Measurements from ENCODE around the gene CBR4. TPM values are rescaled to one million over a fixed set of nuclear protein-coding genes. Genes with fewer than 3 reads are reported as not detected.
"Not testable (repeated sequence)": the region's sequence is repeated elsewhere in the genome, so short reads cannot be mapped to it uniquely, and the experiment has no call there.

The CBR4 gene
- total RNA-seq, 1 donor from 2014 or later: 34.0 TPM

GRCh38 chr4:168993714-168994510 lies 16.1 kb downstream of the CBR4 start:
- DNase-seq (ENCODE audit: low spot score): no peak

- DNase-seq (ENCODE audit: low spot score): not testable (repeated sequence)
Measured at GRCh38 chr4:168992952-168993482, 17.0 kb downstream of the CBR4 start.

GRCh38 chr4:168981942-168982341 lies 28.1 kb downstream of the CBR4 start:
- DNase-seq (ENCODE audit: low spot score): no peak

- DNase-seq (ENCODE audit: low spot score): no peak
Measured at GRCh38 chr4:168981460-168981859, 28.6 kb downstream of the CBR4 start.

GRCh38 chr4:168979338-168979737 lies 30.7 kb downstream of the CBR4 start:
- no peak for DNase-seq (ENCODE audit: low spot score)

GRCh38 chr4:168978001-168978700 lies 31.9 kb downstream of the CBR4 start:
- DNase-seq (ENCODE audit: low spot score): no peak

- no peak for DNase-seq (ENCODE audit: low spot score)
Measured at GRCh38 chr4:168972596-168972995, 37.5 kb downstream of the CBR4 start.

- no peak for DNase-seq (ENCODE audit: low spot score)
Measured at GRCh38 chr4:168960716-168961115, 49.3 kb downstream of the CBR4 start.

GRCh38 chr4:168955674-168956073 lies 54.4 kb downstream of the CBR4 start:
- DNase-seq (ENCODE audit: low spot score): no peak

- peak; percentile 50 for DNase-seq (ENCODE audit: low spot score)
Measured at GRCh38 chr4:168952821-168953246, 57.2 kb downstream of the CBR4 start.

- DNase-seq (ENCODE audit: low spot score): no peak
Measured at GRCh38 chr4:168945291-168945690, 64.8 kb downstream of the CBR4 start.

- no peak for DNase-seq (ENCODE audit: low spot score)
Measured at GRCh38 chr4:168942985-168943384, 67.1 kb downstream of the CBR4 start.
